Neural cell (in vitro differentiated cells): ENCODE results near the gene PSPN. TPM values are rescaled to one million over a fixed set of nuclear protein-coding genes. Genes with fewer than 3 reads are reported as not detected.
"Not testable (repeated sequence)": the region's sequence is repeated elsewhere in the genome, so short reads cannot be mapped to it uniquely, and the experiment has no call there.

Experiments used
- H2AFZ ChIP-seq: fragments of 200-600, 300-800 bp; sonication (generic), shearing (Covaris generic); 2 replicates; pipeline ENCODE4 v1.6.0; 2014; ENCODE audit warnings: low read depth, mild to moderate bottlenecking, antibody characterized with exemption, low read length, moderate library complexity
- H3F3A ChIP-seq: fragments of 200-600 bp; shearing (Covaris generic); 2 replicates; pipeline ENCODE4 v1.6.1; 2016; ENCODE audit warnings: mild to moderate bottlenecking, moderate library complexity, mixed read lengths, antibody characterized with exemption, low read length; ENCODE audit not compliant: insufficient read depth, poor library complexity, severe bottlenecking
- H3K27ac ChIP-seq: fragments of 200-600, 300-800 bp; sonication (generic), shearing (Covaris generic); 2 replicates; pipeline ENCODE4 v1.5.1; 2014; ENCODE audit warnings: mild to moderate bottlenecking, low read length, moderate library complexity
- H3K27me3 ChIP-seq: fragments of 300-800, 200-600 bp; sonication (generic), shearing (Covaris generic); 2 replicates; pipeline ENCODE4 v1.6.0; 2014; ENCODE audit warnings: mild to moderate bottlenecking, low read depth, low read length, moderate library complexity; ENCODE audit not compliant: insufficient read depth
- H3K36me3 ChIP-seq: fragments of 300-800, 200-600 bp; sonication (generic), shearing (Covaris generic); 2 replicates; pipeline ENCODE4 v1.5.1; 2014; ENCODE audit warnings: mild to moderate bottlenecking, antibody characterized with exemption, low read length, moderate library complexity; ENCODE audit not compliant: insufficient read depth
- H3K4me2 ChIP-seq: fragments of 300-800, 200-600 bp; sonication (generic), shearing (Covaris generic); 2 replicates; pipeline ENCODE4 v1.6.0; 2014; ENCODE audit warnings: mild to moderate bottlenecking, low read length
- H3K4me3 ChIP-seq: fragments of 300-800, 200-600 bp; sonication (generic), shearing (Covaris generic); 2 replicates; pipeline ENCODE4 v1.5.1; 2014; ENCODE audit warnings: mild to moderate bottlenecking, low read length, moderate library complexity
- H3K79me2 ChIP-seq: fragments of 200-600 bp; shearing (Covaris generic); replicated peaks from 2 replicates; pipeline ENCODE4 v1.6.0; 2014; ENCODE audit warnings: mild to moderate bottlenecking, low read length, moderate library complexity; ENCODE audit not compliant: insufficient read depth
- H3K9ac ChIP-seq: fragments of 300-800, 200-600 bp; sonication (generic), shearing (Covaris generic); 2 replicates; pipeline ENCODE4 v1.6.1; 2016; ENCODE audit warnings: mild to moderate bottlenecking, low read length, mixed read lengths
- H3K9me2 ChIP-seq: fragments of 200-600 bp; shearing (Covaris generic); 2 replicates; pipeline ENCODE4 v1.6.1; 2016; ENCODE audit warnings: mild to moderate bottlenecking, low read length, mixed read lengths; ENCODE audit not compliant: insufficient read depth
- H3K9me3 ChIP-seq: fragments of 200-600, 300-800 bp; sonication (generic), shearing (Covaris generic); 2 replicates; pipeline ENCODE4 v1.6.1; 2016; ENCODE audit warnings: mild to moderate bottlenecking, mixed run types, low read length, moderate library complexity, mixed read lengths
- H4K20me1 ChIP-seq: fragments of 200-600 bp; shearing (Covaris generic); 2 replicates; pipeline ENCODE4 v1.6.1; 2016; ENCODE audit warnings: mild to moderate bottlenecking, mixed run types; ENCODE audit not compliant: insufficient read depth
- EP300 ChIP-seq: fragments of 450-650 bp; conservative IDR thresholded peaks from 2 replicates; pipeline ENCODE4 v1.6.1; 2014; ENCODE audit warnings: antibody characterized with exemption, mild to moderate bottlenecking, moderate library complexity; ENCODE audit not compliant: poor library complexity, severe bottlenecking
- EZH2 ChIP-seq: fragments of 200-600, 300-800 bp; shearing (Covaris generic), sonication (generic); IDR thresholded peaks from 2 replicates; pipeline ENCODE4 v1.6.1; 2014; ENCODE audit warnings: antibody characterized with exemption, low read length, borderline replicate concordance, mild to moderate bottlenecking; ENCODE audit not compliant: insufficient read depth, poor library complexity, severe bottlenecking
- MXI1 ChIP-seq: fragments of 450-650 bp; conservative IDR thresholded peaks from 2 replicates; pipeline ENCODE4 v1.6.1; 2014; ENCODE audit warnings: antibody characterized with exemption, mild to moderate bottlenecking; ENCODE audit not compliant: poor library complexity, severe bottlenecking
- POLR2AphosphoS5 ChIP-seq: IDR thresholded peaks from 2 replicates; pipeline ENCODE4 v1.6.1; 2012
- RAD21 ChIP-seq: fragments of 450-650 bp; conservative IDR thresholded peaks from 2 replicates; pipeline ENCODE4 v1.6.1; 2014; ENCODE audit warnings: antibody characterized with exemption, mild to moderate bottlenecking, moderate library complexity
- TAF1 ChIP-seq: IDR thresholded peaks from 2 replicates; pipeline ENCODE4 v1.6.1; 2012; ENCODE audit warnings: low read depth
- polyA plus RNA-seq: library from polyadenylated mRNA; depleted of rRNA; stranded (reverse); fragments of >200 nt; gene quantifications from 2 replicates; pipeline ENCODE4 v1.2.3, GENCODE V29; 2014
- TF ChIP-seq, protein P1 (sequence below): fragments of 450-650 bp; IDR thresholded peaks from 2 replicates; pipeline ENCODE4 v1.5.1; 2014; ENCODE audit warnings: antibody characterized with exemption, mild to moderate bottlenecking, moderate library complexity; ENCODE audit not compliant: poor library complexity, severe bottlenecking
- TF ChIP-seq, protein P2 (sequence below): IDR thresholded peaks from 2 replicates; pipeline ENCODE4 v1.6.1; 2012; ENCODE audit warnings: borderline replicate concordance

The PSPN gene
- polyA plus RNA-seq, 1 donor from 2014 or later = 1.5 TPM

DNA sequence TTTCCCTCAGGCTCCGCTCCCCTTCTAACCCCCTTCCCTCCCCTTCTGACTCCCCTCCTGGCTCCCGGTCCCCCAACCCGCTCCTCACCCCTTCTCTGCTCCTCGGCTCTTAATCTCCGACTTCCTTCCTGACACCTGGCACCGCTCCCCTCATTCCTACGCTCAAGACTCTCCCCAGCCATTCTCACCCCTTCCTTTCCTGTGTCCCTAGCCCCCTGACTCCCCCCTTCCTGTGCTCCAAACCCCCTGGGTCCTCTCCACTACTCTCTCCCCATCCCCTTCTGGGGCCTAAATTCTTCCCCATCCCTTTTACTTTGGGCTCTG, 13.7 kb downstream of the PSPN start:
- Histone ChIP-seq H3K4me3 (peak overlapping the region; percentile 85), H3F3A (no peaks in the 10 kb centered on the region), H3K9me3 (no peaks in the 10 kb centered on the region), H3K9ac (peak overlapping the region; percentile 74), H3K27me3 (no peaks in the 10 kb centered on the region), H4K20me1 (no peaks in the 10 kb centered on the region), H3K4me2 (peak overlapping the region; percentile 88), H3K79me2 (no peaks in the 10 kb centered on the region), H3K9me2 (no peaks in the 10 kb centered on the region), H3K36me3 (peaks cover 5% of the 10 kb centered on the region), H3K27ac (peak overlapping the region; percentile 65), H2AFZ (peak overlapping the region; percentile 71)
- TF ChIP-seq POLR2AphosphoS5 = no peak
- no peak for TF ChIP-seq EZH2
- no peak for TF ChIP-seq MXI1
- TF ChIP-seq RAD21 = no peak
- TF ChIP-seq, protein P1, sequence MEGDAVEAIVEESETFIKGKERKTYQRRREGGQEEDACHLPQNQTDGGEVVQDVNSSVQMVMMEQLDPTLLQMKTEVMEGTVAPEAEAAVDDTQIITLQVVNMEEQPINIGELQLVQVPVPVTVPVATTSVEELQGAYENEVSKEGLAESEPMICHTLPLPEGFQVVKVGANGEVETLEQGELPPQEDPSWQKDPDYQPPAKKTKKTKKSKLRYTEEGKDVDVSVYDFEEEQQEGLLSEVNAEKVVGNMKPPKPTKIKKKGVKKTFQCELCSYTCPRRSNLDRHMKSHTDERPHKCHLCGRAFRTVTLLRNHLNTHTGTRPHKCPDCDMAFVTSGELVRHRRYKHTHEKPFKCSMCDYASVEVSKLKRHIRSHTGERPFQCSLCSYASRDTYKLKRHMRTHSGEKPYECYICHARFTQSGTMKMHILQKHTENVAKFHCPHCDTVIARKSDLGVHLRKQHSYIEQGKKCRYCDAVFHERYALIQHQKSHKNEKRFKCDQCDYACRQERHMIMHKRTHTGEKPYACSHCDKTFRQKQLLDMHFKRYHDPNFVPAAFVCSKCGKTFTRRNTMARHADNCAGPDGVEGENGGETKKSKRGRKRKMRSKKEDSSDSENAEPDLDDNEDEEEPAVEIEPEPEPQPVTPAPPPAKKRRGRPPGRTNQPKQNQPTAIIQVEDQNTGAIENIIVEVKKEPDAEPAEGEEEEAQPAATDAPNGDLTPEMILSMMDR = no peak
- TF ChIP-seq, protein P2, sequence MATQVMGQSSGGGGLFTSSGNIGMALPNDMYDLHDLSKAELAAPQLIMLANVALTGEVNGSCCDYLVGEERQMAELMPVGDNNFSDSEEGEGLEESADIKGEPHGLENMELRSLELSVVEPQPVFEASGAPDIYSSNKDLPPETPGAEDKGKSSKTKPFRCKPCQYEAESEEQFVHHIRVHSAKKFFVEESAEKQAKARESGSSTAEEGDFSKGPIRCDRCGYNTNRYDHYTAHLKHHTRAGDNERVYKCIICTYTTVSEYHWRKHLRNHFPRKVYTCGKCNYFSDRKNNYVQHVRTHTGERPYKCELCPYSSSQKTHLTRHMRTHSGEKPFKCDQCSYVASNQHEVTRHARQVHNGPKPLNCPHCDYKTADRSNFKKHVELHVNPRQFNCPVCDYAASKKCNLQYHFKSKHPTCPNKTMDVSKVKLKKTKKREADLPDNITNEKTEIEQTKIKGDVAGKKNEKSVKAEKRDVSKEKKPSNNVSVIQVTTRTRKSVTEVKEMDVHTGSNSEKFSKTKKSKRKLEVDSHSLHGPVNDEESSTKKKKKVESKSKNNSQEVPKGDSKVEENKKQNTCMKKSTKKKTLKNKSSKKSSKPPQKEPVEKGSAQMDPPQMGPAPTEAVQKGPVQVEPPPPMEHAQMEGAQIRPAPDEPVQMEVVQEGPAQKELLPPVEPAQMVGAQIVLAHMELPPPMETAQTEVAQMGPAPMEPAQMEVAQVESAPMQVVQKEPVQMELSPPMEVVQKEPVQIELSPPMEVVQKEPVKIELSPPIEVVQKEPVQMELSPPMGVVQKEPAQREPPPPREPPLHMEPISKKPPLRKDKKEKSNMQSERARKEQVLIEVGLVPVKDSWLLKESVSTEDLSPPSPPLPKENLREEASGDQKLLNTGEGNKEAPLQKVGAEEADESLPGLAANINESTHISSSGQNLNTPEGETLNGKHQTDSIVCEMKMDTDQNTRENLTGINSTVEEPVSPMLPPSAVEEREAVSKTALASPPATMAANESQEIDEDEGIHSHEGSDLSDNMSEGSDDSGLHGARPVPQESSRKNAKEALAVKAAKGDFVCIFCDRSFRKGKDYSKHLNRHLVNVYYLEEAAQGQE = no peak
- no peak for TF ChIP-seq EP300
- no peak for TF ChIP-seq TAF1

DNA sequence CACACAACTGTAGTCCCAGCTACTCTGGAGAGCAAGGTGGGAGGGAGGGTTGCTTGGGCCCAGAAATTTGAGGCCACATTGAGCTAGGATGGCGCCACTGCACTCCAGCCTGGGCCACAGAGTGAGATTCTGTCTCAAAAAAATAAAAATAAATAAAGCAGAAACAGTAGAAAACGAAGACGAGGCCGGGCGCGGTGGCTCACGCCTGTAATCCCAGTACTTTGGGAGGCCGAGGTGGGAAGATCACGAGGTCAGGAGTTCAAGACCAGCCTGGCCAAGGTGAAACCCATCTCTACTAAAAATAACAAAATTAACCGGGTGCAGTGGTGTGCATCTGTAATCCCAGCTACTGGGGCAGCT, 14.9 kb downstream of the PSPN start:
- not testable (repeated sequence) for H3K27me3 ChIP-seq, H3K27ac ChIP-seq, H3K9me3 ChIP-seq, H3K79me2 ChIP-seq, H3K36me3 ChIP-seq, H4K20me1 ChIP-seq, H3K9ac ChIP-seq, H3K9me2 ChIP-seq, H3K4me2 ChIP-seq, H3F3A ChIP-seq
- Histone ChIP-seq H3K4me3 (peak overlapping the region; percentile 85), H2AFZ (peak overlapping the region; percentile 33)

DNA sequence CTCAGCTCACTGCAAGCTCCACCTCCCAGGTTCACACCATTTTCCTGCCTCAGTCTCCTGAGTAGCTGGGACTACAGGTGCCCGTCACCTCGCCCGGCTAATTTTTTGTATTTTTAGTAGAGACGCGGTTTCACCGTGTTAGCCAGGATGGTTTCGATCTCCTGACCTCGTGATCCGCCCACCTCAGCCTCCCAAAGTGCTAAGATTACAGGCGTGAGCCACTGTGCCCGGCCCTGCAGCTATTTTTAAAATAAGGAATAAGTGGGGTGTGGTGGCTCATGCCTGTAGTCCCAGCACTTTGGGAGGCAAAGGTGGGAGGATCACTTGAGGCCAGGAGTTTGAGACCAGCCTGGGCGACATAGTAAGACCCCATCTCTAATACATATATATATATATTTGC, 15.3 kb downstream of the PSPN start:
- H3K4me2 ChIP-seq, H4K20me1 ChIP-seq, H3K27me3 ChIP-seq, H3K4me3 ChIP-seq, H3K9me3 ChIP-seq, H3K9me2 ChIP-seq, H2AFZ ChIP-seq, H3K36me3 ChIP-seq, H3F3A ChIP-seq, H3K79me2 ChIP-seq, H3K27ac ChIP-seq, H3K9ac ChIP-seq: not testable (repeated sequence)
